Erythroblast (primary cell): ENCODE results near the gene AUTS2.

Source experiments
- GATA1 ChIP-seq: IDR thresholded peaks from 2 replicates; pipeline ENCODE4 v1.6.1; 2011; ENCODE audit warnings: low read depth, mild to moderate bottlenecking, control low read depth, low read length, moderate library complexity
- POLR2A ChIP-seq: IDR thresholded peaks from 2 replicates; pipeline ENCODE4 v1.6.1; 2011; ENCODE audit warnings: mild to moderate bottlenecking, low read length

- TF ChIP-seq POLR2A = no peak
- TF ChIP-seq GATA1 = no peak
These were observed 667.9 kb downstream of the AUTS2 start for GRCh38 chr7:70266186-70266585.
